GM18907 (cell line): Measurements from ENCODE around the gene LAMA3.

Experiments
- ATAC-seq: cut with Tn5 transposase; IDR thresholded peaks from one replicate; pipeline ENCODE4 v1.9.1; 2021; ENCODE audit warnings: mild to moderate bottlenecking, moderate library complexity; ENCODE audit not compliant: unreplicated experiment

Gene LAMA3

GRCh38 chr18:23930002-23930401 is 240.7 kb downstream of the LAMA3 start:
- ATAC-seq = no peak

GRCh38 chr18:23932385-23933067 is 243.3 kb downstream of the LAMA3 start:
- ATAC-seq = no peak

GRCh38 chr18:23933407-23933806 is 244.2 kb downstream of the LAMA3 start:
- no peak for ATAC-seq

- no peak for ATAC-seq
These were observed 245.0 kb downstream of the LAMA3 start for GRCh38 chr18:23934252-23934651.

GRCh38 chr18:23934863-23935262 is 245.6 kb downstream of the LAMA3 start:
- ATAC-seq = no peak

- ATAC-seq = no peak
These were observed 246.6 kb downstream of the LAMA3 start for GRCh38 chr18:23935804-23936203.

- no peak for ATAC-seq
These were observed 247.2 kb downstream of the LAMA3 start for GRCh38 chr18:23936381-23936958.

- ATAC-seq = no peak
These were observed 248.9 kb downstream of the LAMA3 start for GRCh38 chr18:23938043-23938756.

- ATAC-seq = no peak
These were observed 249.7 kb downstream of the LAMA3 start for GRCh38 chr18:23938901-23939341.

GRCh38 chr18:23939366-23939765 is 250.1 kb downstream of the LAMA3 start:
- ATAC-seq = no peak

- no peak for ATAC-seq
These were observed 250.6 kb downstream of the LAMA3 start for GRCh38 chr18:23939896-23940295.

- ATAC-seq = no peak
These were observed 252.5 kb downstream of the LAMA3 start for GRCh38 chr18:23941791-23942190.

GRCh38 chr18:23943104-23943503 is 253.9 kb downstream of the LAMA3 start:
- peak; percentile 82 for ATAC-seq

- no peak for ATAC-seq
These were observed 254.8 kb downstream of the LAMA3 start for GRCh38 chr18:23943903-23944624.

- peak; percentile 48 for ATAC-seq
These were observed 256.3 kb downstream of the LAMA3 start for GRCh38 chr18:23945416-23946079.

- ATAC-seq = no peak
These were observed 260.6 kb downstream of the LAMA3 start for GRCh38 chr18:23949863-23950262.

GRCh38 chr18:23950644-23951043 is 261.4 kb downstream of the LAMA3 start:
- ATAC-seq = no peak

- no peak for ATAC-seq
These were observed 262.0 kb downstream of the LAMA3 start for GRCh38 chr18:23951206-23951605.

GRCh38 chr18:23953984-23954383 is 264.7 kb downstream of the LAMA3 start:
- ATAC-seq = no peak

- ATAC-seq = no peak
These were observed 267.2 kb downstream of the LAMA3 start for GRCh38 chr18:23956483-23956882.

- ATAC-seq = no peak
These were observed 268.8 kb downstream of the LAMA3 start for GRCh38 chr18:23958036-23958435.
